Uterine smooth muscle cell (primary cell): Measurements from ENCODE around the gene EHF. TPM values are rescaled to one million over a fixed set of nuclear protein-coding genes. Genes with fewer than 3 reads are reported as not detected.

Experiments
- total RNA-seq: library from RNA; depleted of rRNA; stranded (reverse); fragments of >200 nt; gene quantifications from 2 replicates; pipeline ENCODE4 v1.2.3, GENCODE V29; 2014

EHF gene
- total RNA-seq: not detected in 2 replicates

DNA sequence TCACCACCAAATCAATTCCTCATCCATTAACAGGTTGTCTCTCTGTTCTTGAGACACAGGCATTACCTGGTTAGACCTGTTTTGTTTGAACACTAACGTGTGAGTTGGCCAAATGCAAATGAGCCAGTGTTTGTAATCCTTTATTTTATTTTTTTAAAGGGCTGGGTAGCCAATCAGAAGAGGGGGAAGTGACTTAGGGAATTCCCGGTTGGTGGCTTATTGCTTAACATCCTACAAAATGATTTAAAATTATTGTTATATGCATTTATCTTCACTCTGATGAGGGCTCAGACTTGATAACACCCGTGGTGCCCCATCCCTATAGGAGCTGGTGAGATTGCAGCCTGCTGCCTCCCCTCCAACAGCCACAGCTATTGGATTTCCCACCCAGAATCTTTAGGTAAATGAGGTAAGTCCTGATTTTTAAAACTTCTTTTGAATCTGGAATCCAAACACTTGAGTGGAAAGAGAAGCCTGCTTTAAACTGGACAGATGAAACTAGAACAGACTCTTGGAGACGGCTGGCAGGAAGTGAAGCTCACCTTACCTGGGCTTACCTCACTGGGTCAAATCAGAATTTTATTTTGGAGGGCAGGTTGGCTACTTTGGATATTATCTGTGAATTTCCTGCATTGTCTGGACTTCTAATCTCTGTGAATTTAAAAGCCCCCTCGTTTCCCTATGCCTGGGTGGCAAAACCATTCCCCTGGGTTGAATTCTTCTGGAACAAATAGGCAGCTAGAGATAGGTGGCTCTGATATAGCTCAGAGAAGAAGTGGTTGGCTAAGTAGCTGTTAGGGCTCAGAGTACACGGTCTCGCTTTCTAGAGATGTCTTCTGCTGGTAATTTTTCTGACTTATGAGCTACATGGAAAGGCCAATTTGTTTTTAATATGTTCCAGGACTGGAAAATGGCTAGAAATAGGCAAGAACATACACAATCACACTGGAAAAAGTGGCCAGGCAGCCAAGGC lies at the start of gene EHF:
Gene EHF, plus strand, starts transcription at position 274 of the 973 bp plus-strand sequence. CDS start 21,538 bp downstream, outside the sequence.

Other genes starting within 250 kb of the EHF start
- gene CAT, start 182.2 kb upstream of the EHF start, total RNA-seq: 64.2 and 99.2 TPM in 2 replicates
- gene ELF5, start 107.3 kb upstream of the EHF start, total RNA-seq: 0.12 TPM in 1 of 2 replicates, not detected in the other